Tibial nerve (tissue), 4 donors: ENCODE results near the gene GDF15. TPM values are rescaled to one million over a fixed set of nuclear protein-coding genes. Genes with fewer than 3 reads are reported as not detected.
A peak's percentile ranks its signal among the peaks of the same experiment; 100 is the strongest.

Experiments used
- DNase-seq, 2 donors: peaks; one replicate each; pipeline ENCODE4 v3.0.0-alpha.2; 2019; ENCODE audit warnings: low spot score in 2 of 2
- H3K27ac ChIP-seq, 4 donors: fragments of 200-600 bp; sonication (generic) in 3 of 4; one replicate each; pipeline ENCODE4 v1.5.1; 2017 to 2019; ENCODE audit warnings: mild to moderate bottlenecking in 1 of 4
- H3K27me3 ChIP-seq, 2 donors: fragments of 200-600 bp; sonication (generic) in 1 of 2; one replicate each; pipeline versions ENCODE4 v1.5.1 to v1.6.0; 2017 to 2019
- H3K36me3 ChIP-seq, 3 donors: fragments of 200-600 bp; sonication (generic); one replicate each; pipeline ENCODE4 v1.5.1; 2018 to 2019
- H3K4me1 ChIP-seq, 4 donors: fragments of 200-600 bp; sonication (generic) in 3 of 4; one replicate each; pipeline ENCODE4 v1.5.1; 2017 to 2019
- H3K4me3 ChIP-seq, 4 donors: fragments of 200-600 bp; sonication (generic) in 3 of 4; one replicate each; pipeline ENCODE4 v1.5.1; 2017 to 2019; ENCODE audit warnings: mild to moderate bottlenecking in 1 of 4, moderate library complexity in 1 of 4
- H3K9me3 ChIP-seq, 4 donors: fragments of 200-600 bp; sonication (generic) in 3 of 4; one replicate each; pipeline ENCODE4 v1.5.1; 2017 to 2019
- EP300 ChIP-seq, 2 donors: sonication (generic); formaldehyde crosslinking; IDR thresholded peaks; one replicate each; pipeline ENCODE4 v1.6.1; 2017; ENCODE audit warnings: antibody characterized with exemption in 2 of 2, mild to moderate bottlenecking in 1 of 2
- POLR2A ChIP-seq, 2 donors: fragments of 450-650 bp; IDR thresholded peaks; one replicate each; pipeline ENCODE4 v1.6.1; 2017; ENCODE audit warnings: antibody characterized with exemption in 2 of 2, mild to moderate bottlenecking in 2 of 2, moderate library complexity in 2 of 2
- WGBS, 2 donors: methylation state at CpG; one replicate each; pipeline ENCODE4 v1.1.5; 2018; 5-methylcytosine and 5-hydroxymethylcytosine counted together
- total RNA-seq, 4 donors: library from RNA; depleted of rRNA; stranded (reverse); fragments of >200 nt; gene quantifications; one replicate each; pipeline ENCODE4 v1.1.0, GENCODE V29; 2016
- TF ChIP-seq, protein P1 (sequence below), 5 experiments: fragments of 200-600 bp in 3 of 5; fragments of 450-650 bp in 2 of 5; sonication (generic) in 3 of 5; IDR thresholded peaks; one replicate each; pipeline ENCODE4 v1.5.1; 2016 to 2019; ENCODE audit warnings: antibody characterized with exemption in 5 of 5, mild to moderate bottlenecking in 3 of 5, moderate library complexity in 2 of 5

Gene GDF15
- total RNA-seq, 4 donors from 2014 or later, result 4.2 to 31.0 (median 13.2) TPM

DNA sequence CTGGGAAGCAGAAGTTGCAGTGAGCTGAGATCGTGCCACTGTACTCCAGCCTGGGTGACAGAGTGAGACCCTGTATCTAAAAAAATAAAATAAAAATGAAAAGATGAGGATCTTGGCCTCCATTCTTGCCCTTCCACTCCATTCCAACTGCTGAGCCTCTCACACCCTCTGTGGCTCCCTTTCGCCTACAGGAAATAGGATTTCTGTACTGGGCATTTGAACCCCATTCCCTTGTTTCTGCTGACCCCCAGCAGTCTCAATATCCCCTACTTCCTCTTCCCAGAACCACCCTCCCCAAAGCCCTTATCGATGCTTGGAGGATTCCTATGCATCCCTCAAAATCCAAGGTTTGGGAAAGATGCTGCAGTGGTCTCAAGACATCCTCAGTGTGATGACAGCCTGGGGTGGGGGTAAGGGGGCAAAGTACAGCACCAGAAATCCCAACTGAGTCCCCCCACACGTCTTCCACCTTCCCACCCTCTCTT, 12.5 kb upstream of the GDF15 start:
- H3K9me3 ChIP-seq, result no peaks in the 10 kb centered on the region
- peak overlapping the region; percentile 72 to 92 (median 79) for H3K27ac ChIP-seq

GRCh38 chr19:18373892-18374629, 11.9 kb upstream of the GDF15 start:
- Histone ChIP-seq H3K9me3 (no peaks in the 10 kb centered on the region), H3K27ac (peak overlapping the region; percentile 72 to 92 (median 79)), H3K36me3 (peaks cover 0 to 5% (median 0%) of the 10 kb centered on the region in 3 donors), H3K4me1 (peaks cover 0 to 47% (median 19%) of the 10 kb centered on the region in 4 donors), H3K4me3 (no peak overlapping the region), H3K27me3 (no peaks in the 10 kb centered on the region)
- WGBS, 2 donors, result 31 to 33% methylated on average over 12 to 13 of the region's 17 CpGs
- TF ChIP-seq, protein P1, sequence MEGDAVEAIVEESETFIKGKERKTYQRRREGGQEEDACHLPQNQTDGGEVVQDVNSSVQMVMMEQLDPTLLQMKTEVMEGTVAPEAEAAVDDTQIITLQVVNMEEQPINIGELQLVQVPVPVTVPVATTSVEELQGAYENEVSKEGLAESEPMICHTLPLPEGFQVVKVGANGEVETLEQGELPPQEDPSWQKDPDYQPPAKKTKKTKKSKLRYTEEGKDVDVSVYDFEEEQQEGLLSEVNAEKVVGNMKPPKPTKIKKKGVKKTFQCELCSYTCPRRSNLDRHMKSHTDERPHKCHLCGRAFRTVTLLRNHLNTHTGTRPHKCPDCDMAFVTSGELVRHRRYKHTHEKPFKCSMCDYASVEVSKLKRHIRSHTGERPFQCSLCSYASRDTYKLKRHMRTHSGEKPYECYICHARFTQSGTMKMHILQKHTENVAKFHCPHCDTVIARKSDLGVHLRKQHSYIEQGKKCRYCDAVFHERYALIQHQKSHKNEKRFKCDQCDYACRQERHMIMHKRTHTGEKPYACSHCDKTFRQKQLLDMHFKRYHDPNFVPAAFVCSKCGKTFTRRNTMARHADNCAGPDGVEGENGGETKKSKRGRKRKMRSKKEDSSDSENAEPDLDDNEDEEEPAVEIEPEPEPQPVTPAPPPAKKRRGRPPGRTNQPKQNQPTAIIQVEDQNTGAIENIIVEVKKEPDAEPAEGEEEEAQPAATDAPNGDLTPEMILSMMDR (IDR thresholded peaks at IDR 0.05), result no peak
- TF ChIP-seq POLR2A (IDR thresholded peaks at IDR 0.05) (peak in 1 of 2 donors; percentile 21), EP300 (IDR thresholded peaks at IDR 0.05) (peak; percentile 80 to 90)
- DNase-seq, result peak; percentile 83 to 92

More for the DNA sequence above, 12.5 kb upstream of the GDF15 start:
- Histone ChIP-seq H3K4me3 (no peak overlapping the region), H3K4me1 (peaks cover 0 to 41% (median 19%) of the 10 kb centered on the region in 4 donors), H3K27me3 (no peaks in the 10 kb centered on the region), H3K36me3 (peaks cover 0 to 7% (median 0%) of the 10 kb centered on the region in 3 donors)
- WGBS, 2 donors, result 58 to 62% methylated on average over 4 of the region's 4 CpGs
- DNase-seq, result no peak
- no peak for TF ChIP-seq EP300 (IDR thresholded peaks at IDR 0.05)
- TF ChIP-seq, protein P1 (IDR thresholded peaks at IDR 0.05), result no peak

DNA sequence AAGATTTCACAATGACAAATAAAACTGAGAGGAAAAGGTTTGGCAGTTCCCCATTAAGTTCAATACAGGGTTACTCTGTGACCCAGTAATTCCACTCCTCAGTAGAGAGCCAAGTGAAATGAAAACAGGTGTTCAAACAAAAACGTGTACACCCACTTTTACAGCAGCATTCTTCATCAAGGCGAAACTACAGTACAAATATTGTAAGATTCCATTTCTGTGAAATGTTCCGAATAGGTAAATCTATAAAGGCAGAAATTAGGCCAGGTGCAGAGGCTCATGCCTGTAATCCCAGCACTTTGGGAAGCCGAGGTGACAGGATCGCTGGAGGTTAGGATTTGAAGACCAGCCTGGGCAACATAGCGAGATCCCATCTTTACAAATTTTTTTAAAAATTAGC, 8.9 kb upstream of the GDF15 start:
- DNase-seq, result no peak
- peak overlapping the region in 1 of 4 donors; percentile 39 for H3K27ac ChIP-seq
- H3K4me1 ChIP-seq, result peaks cover 0 to 69% (median 25%) of the 10 kb centered on the region in 4 donors

DNA sequence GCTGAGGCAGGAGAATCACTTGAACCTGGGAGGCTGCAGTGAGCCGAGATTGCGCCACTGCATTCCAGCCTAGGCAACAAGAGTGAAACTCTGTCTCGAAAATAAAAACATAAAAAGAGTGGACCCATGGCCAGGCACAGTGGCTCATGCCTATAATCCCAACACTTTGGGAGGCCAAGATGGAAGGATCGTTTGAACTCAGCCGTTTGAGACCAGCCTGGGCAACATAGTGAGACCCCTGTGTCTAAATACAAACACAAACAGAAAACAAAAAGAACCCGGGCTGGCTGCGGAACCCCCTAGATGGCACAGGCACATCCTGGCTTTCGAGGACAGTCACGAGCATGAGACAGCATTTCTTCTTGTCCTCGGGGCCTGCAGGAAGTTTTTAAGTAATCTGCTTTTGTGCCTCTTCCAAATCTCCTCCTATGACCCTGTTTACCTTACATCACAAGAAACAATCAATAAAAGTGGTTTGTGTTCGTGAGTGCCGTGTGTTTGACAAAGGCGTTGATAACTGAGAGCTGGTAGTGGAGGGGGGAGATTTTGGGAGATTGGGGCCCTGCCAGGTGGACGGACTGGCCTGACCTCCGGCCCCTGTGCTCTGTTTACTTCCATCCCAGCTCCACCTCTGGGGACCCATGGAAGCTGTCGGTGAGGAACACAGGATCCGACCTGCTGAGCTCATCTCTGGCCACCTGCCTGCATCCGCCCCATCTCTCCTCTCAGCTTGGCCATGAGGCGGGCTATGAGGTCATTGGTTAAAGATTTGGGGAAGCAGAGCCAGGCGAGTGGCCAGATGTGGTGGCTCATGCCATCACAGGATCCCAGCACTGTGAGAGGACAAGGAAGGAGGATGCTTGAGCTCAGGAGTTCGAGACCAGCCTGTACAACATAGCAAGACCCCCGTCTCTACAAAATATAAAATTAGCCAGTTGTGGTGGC, 5.9 kb upstream of the GDF15 start:
- no peak overlapping the region for H3K4me3 ChIP-seq
- H3K36me3 ChIP-seq, result no peaks in the 10 kb centered on the region
- peak overlapping the region; percentile 56 to 85 (median 75) for H3K27ac ChIP-seq
- no peaks in the 10 kb centered on the region for H3K27me3 ChIP-seq
- H3K9me3 ChIP-seq, result no peaks in the 10 kb centered on the region
- peaks cover 0 to 50% (median 8%) of the 10 kb centered on the region in 4 donors for H3K4me1 ChIP-seq
- peak; percentile 93 to 96 for DNase-seq
- WGBS, 2 donors, result 48 to 50% methylated on average over 22 of the region's 22 CpGs
- TF ChIP-seq POLR2A (IDR thresholded peaks at IDR 0.05) (no peak), EP300 (IDR thresholded peaks at IDR 0.05) (peak; percentile 42 to 81)
- TF ChIP-seq, protein P1 (IDR thresholded peaks at IDR 0.05), result no peak

More for the DNA sequence above, 8.9 kb upstream of the GDF15 start:
- Histone ChIP-seq H3K9me3 (no peaks in the 10 kb centered on the region), H3K27me3 (no peaks in the 10 kb centered on the region), H3K4me3 (no peak overlapping the region), H3K36me3 (no peaks in the 10 kb centered on the region)
- TF ChIP-seq, protein P1 (IDR thresholded peaks at IDR 0.05), result no peak
- peak in 1 of 2 donors; percentile 30 for TF ChIP-seq EP300 (IDR thresholded peaks at IDR 0.05)
- 67 to 78% methylated on average over 6 of the region's 6 CpGs for WGBS, 2 donors
